Dedifferentiated amniotic fluid mesenchymal stem cell (primary cell): ENCODE data around the gene DARS2.
A peak's percentile ranks its signal among the peaks of the same experiment; 100 is the strongest.
"Not testable (repeated sequence)": the region's sequence is repeated elsewhere in the genome, so short reads cannot be mapped to it uniquely, and the experiment has no call there.

Source experiments
- DNase-seq: peaks from one replicate; pipeline ENCODE4 v3.0.0-alpha.2; 2016; ENCODE audit errors: extremely low spot score

DARS2 gene

DNA sequence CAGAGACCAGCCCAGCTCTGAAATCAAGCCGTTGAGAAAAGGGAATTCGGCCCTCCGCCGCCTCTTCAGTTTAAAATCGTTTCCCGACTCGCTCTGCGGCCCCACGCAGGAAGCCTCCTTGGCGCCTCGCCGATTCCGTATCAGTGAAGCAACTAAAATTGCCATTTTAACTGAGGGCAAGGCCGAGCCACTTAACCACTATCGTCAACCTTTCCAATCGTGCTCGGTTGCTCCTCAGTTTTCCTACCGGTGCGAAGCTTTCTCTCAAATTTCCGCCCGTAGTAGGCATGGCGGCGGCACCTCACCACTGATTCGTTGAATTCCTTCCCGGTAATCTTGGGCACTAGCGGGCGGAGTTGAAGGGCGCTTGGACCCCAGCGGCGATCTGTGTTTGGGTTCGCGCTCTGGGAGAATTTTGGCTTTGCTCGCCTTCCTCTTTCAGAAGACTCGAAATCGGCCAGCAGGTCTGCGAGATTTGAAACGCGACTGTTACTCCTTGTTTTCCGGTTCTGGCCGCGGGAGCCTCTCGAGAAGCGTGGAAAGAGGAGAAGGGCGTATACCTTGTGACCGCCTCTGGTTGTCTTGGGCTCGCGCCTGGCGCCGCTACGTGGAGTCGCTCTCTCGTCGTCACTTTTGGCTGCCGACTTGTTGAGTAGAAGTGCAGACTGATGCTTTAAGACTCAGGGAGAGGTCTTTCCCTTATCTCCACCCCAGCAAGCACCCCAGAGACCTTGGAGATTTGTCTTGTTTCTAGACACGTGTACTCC is at the start of gene DARS2, which contains the start of gene CENPL:
TSS of gene DARS2 (plus strand) at position 359 of the 767 bp plus-strand sequence. CDS start 557 bp downstream, outside the sequence.
TSS of gene CENPL (minus strand) at position 569 of the 767 bp plus-strand sequence. CDS start 13,584 bp downstream, outside the sequence.
- DNase-seq, result peak; percentile 97

DNA sequence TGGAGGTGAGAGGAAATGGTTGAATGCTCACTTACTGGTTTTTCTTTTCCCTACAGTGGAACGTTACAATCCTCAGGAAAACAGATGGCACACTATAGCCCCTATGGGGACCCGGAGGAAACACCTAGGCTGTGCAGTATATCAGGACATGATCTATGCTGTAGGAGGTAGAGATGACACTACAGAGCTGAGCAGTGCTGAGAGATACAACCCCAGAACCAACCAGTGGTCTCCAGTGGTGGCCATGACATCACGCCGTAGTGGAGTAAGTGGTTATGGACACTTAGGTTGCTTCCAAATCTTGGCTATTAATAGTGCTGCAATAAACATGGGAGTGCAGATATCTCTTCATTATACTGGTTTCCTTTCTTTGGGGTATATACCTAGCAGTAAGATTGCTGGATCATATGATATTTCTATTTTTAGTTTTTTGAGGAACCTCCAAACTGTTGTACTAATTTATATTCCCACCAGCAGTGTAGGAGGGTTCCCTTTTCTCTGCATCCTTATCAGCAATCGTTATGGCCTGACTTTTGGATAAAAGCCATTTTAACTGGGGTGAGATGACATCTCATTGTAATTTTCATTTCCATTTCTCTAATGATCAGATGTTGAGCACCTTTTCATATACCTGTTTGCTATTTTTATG is 48.8 kb upstream of the DARS2 start:
- no peak for DNase-seq

DNA sequence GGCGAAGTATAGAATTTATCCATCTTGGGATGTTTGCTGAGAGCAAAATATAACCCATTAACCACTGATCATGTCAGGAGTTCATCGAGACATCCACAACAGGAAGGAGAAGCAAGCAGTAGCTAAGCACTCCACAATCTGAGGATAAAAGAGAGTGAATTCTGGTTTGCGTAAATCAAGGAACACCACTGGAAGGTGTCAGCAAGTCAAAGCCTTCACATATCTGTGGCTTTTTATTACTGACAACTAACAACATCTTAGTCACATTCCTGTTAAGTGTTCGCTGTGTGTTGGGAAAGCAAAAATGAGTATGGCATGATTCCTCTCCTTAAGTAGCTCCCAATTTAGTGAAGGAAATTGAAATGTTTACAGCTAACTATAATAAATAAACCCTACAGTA is 44.5 kb upstream of the DARS2 start:
- DNase-seq, result no peak

GRCh38 chr1:173784997-173785396 is 39.5 kb upstream of the DARS2 start:
- DNase-seq, result no peak

DNA sequence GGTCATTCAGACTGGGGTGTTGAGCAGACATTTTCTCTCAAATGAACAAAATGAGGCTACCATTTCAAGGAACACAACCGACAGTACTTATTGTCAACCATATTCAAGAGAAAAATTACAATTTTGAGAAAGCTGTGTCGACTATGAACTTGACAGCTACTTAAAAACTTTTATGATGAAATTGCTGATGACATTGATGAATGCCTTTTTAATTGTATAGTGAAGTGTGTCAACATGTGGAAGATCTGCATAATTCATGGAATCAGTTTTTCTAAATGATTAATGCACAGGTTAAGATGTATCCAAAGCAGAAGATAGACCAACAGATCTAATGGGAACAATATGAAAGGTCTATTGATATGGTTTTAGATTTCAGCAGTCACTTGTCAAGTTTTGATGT is 34.6 kb upstream of the DARS2 start:
- no peak for DNase-seq

DNA sequence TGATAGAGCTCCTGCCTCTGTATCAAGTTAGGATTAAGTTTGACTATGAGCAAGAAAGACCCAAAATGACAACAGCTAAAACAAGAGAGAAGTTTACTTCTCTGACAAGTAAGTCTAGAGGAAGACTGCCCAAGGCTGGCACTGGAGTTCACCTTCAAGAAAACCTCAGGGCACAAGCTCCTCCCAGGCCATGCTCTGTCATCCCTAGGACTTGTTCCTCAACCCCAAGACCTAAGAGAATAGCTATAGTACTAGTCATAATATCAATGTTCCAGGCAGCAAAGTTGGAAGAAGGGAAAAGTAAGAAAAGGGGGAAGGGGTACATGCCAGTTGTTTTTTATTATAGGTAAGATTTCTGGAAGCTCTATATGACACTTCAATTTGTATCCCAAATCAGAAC is 26.4 kb upstream of the DARS2 start:
- no peak for DNase-seq

DNA sequence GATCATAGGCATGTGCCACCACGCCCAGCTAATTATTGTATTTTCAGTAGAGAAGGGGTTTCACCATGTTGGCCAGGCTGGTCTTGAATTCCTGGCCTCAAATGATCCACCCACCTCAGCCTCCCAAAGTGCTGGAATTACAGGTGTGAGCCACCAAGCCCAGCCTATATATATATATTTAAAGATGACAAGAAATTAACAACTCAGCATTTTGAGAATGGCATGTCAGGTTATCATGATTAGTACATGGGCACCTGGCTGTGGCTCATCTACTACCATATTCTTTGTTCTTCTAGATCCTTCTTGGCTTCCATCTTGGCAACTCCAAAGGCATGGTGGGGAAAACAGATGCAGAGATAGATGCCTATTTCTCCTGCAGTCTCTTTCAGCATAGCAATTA is 24.5 kb upstream of the DARS2 start:
- DNase-seq, result not testable (repeated sequence)

- DNase-seq, result no peak
Observed at GRCh38 chr1:173802961-173803360, 21.5 kb upstream of the DARS2 start.

- DNase-seq, result not testable (repeated sequence)
Observed at GRCh38 chr1:173813654-173814053, 10.8 kb upstream of the DARS2 start.

GRCh38 chr1:173818459-173818858 is 6.0 kb upstream of the DARS2 start:
- no peak for DNase-seq

DNA sequence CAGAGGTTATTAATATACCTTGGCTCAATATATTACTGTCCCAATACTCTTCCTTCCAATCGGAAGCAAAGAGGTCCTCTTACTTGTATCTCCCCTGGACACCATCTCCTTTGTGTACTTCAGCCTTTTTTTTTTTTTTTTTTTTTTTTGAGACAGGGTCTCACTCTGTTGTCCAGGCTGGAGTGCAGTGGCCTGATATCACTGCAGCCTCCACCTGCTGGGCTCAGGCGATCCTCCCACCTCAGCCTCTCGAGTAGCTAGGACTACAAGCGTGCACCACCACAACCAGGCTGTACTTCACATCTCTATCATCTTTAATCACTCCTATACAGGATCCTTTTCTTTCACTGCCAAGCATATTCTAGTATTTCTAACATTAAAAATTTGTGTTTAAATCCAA is 2.8 kb upstream of the DARS2 start:
- no peak for DNase-seq

DNA sequence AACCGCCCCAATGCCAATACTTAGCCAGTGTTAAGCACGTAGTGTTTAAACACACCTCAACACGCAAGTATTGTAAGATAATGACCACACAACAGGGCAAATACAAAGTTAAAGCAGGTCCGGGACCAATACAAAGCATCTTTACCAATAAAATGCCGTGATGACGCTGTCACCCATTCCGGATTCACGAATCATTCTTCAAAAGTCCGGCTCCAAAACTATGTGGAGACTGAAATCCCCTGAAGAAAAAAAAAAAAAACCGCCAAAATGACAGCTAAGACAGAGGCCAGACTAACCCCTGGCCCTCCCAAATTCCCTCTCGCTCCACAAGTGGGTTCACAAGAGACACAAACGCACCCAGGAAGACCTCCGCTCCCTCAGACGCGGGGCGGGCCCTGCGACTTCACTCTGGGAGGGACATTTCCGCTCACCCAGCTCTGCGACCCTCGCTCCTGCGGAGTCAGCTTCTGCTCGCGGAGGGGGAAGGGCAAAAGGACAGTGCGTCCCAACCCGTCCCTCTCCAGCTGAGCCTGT is 625 bp upstream of the DARS2 start:
- no peak for DNase-seq

DNA sequence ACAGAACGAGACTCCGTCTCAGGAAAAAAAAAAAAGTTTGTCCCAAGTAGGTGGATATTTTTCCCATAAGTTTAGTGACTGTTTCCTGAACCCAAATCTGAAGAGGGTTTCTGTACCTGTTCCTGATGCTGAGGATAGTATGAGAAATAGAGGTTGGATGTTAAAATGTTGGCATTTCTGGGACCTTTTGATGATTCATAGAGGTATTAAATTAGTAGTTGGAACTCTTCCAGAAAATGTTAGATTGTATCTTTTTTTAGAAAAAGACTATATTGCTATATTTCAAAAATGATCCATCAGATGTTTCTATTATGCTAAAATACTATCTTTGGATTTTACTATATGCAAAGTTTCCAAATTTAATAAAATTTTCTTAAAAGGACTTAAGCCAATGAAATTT is 3.1 kb downstream of the DARS2 start:
- no peak for DNase-seq

- DNase-seq, result no peak
Observed at GRCh38 chr1:173832748-173833147, 8.3 kb downstream of the DARS2 start.

DNA sequence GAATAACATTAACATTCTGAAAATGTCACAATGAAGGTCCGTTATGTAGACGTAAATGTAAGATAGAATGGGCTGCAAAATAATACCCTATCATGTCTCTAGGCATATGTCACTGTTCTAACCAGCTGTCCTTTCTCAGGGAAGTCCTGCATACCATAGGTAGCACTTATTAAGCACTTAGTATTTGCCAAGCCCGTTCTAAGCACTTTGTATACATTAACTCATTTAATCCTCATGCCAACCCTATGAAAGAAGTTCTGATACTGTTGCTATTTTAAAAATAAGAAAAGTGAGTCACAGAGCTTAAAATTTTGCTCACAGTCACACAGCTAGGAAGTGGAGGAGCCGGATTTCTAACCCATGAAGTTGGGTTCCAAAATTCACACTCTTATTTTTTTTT is 27.6 kb downstream of the DARS2 start:
- no peak for DNase-seq

- DNase-seq, result no peak
Observed at GRCh38 chr1:173853074-173853473, 28.6 kb downstream of the DARS2 start.

DNA sequence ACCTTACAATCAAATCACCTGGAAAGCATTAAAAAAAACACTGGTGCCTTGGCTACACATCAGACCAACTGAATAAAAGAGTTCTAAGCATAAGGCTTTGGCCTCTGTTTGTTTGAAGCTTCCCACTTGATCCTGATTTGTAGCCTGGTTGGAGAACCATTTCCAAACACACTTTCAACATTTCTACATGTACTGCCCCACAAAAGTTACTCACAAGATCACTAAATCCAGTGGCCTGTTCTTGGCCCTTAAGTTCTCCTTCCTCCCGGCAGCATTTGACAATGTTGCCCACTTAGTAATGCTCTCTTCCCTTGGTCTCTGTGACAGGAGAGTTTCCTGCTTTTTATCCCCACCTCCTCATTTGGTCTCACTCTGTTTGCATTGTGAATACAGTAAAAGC is 31.5 kb downstream of the DARS2 start:
- DNase-seq, result no peak

GRCh38 chr1:173856903-173857302 is 32.4 kb downstream of the DARS2 start:
- no peak for DNase-seq

- no peak for DNase-seq
Observed at GRCh38 chr1:173857363-173857917, 33.0 kb downstream of the DARS2 start.

GRCh38 chr1:173859547-173859946 is 35.1 kb downstream of the DARS2 start:
- not testable (repeated sequence) for DNase-seq

GRCh38 chr1:173860065-173860464 is 35.6 kb downstream of the DARS2 start:
- DNase-seq, result no peak

DNA sequence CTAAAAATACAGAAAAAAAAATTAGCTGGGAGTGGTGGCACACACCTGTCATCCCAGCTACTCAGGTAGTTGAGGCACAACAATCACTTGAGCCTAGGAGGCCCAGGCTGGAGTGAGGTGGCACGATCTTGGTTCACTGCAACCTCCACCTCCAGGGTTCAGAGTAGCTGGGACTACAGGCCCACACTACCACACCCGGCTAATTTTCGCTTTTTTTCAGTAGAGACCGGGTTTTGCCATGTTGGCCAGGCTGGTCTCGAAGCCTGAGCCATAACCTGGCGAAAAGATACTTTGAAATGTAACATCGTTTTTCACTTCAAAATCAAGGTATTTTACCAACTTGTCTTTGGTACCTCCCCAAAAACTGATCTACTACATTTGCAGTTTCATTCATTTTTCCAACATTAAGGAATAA is 37.3 kb downstream of the DARS2 start:
- DNase-seq, result no peak
